GM21360 (cell line): ENCODE data around the gene AXL.

Source experiments
- ATAC-seq: cut with Tn5 transposase; IDR thresholded peaks from one replicate; pipeline ENCODE4 v1.9.1; 2021; ENCODE audit warnings: mild to moderate bottlenecking, moderate library complexity; ENCODE audit not compliant: unreplicated experiment

The AXL gene

GRCh38 chr19:41305927-41306793 lies 87.1 kb downstream of the AXL start:
- no peak for ATAC-seq

GRCh38 chr19:41307090-41307875 lies 88.3 kb downstream of the AXL start:
- no peak for ATAC-seq

DNA sequence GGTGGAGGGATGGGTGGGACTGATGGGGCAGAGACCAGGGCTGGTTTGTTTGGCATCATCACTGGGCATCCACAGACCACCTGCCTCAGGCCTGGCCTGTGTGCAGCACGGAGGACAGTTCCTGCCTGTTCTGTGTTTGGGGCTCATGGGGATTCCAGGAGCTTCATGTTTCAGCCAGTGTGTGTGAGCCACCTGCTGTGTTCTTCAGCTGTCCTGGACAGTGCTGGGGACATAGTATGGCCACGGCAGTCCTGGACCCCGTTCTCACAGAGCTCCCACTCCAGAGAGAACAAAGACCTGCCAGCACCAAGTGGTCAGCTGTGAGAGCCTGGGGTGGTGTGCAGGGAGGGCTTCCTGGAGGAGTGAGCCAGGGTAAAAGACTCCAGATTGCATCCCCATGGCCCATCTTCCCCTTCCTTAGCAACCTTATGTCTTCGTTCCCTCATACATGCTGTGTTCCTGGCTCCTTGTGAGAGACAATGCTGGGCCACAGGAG lies 89.0 kb downstream of the AXL start:
- ATAC-seq: no peak

DNA sequence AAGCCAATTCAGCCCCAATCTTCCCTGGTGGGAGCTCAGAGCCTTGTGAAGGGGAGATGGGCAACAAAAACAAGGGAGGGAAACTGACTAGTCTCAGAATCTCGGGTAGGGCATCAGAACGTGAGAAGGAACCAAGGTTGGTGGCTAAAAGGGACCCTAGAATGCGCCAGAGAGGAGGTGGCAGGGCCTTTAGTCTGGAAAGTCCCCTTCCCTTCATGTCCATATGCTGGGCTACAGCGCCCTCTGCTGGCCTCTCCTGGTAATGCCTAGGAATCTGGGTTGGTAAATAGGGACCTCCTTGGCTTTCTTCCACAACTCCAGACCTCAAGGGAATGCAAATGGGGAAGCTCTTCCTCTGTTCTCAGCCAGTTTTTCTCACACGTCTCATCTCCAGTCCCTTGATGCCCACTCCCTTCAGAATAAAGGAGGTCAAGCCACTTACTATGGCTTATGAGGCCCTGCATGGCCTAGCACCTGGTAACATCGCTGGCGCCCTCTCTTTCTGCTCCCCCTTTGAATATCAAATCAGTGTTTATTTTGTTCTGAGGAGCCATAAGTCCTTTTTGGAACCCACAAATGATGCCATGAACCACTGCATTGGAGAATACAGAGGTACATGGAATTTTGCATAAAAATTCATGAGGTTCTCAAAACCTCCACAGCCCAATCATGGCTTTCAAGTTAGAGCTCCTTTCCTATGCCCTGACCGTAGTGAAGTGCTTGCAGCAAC lies 89.6 kb downstream of the AXL start:
- ATAC-seq: no peak

GRCh38 chr19:41309180-41310032 lies 90.4 kb downstream of the AXL start:
- no peak for ATAC-seq

DNA sequence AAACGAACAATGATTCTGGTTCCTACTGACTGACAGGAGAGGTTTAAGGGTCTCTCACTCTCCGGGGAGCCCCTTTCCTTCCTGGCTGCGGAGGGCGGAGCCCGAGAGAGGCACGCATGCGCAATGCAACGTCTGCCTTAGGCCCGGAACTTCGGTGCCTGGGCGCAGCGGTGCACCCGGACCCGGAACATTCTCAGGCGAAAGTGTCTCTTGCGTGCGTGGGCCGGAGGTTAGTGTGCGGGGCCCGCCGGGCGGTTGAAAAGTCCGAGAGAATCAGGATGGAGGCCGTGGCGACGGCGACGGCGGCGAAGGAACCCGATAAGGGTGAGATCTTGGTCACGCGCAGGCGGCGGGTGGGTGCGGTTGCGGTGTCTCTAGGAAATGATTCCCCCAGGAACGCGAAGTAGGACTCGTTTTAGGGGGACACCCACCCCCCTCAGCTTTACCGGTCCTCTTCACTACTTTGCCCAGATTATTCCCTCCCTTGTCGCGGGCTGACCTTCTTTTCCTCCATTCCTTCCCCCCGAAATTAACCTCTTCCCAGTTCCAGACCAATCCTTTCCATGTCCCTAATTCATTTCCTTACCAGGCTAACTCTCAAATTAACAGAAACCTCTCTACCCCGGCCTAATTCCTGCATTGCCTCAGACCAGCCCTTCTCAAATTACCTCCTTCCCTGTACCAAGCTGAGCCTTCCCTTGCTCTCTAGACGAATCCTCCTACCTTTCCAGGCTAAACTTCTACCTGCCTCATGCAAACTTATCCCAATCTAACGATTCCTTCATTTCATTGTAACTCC lies 91.2 kb downstream of the AXL start, which contains the start of gene CCDC97:
Gene CCDC97, plus strand, starts transcription at position 140 of the 799 bp plus-strand sequence. Its CDS starts 139 bp downstream, at position 279.
- peak; percentile 53 for ATAC-seq

GRCh38 chr19:41311072-41311471 lies 92.0 kb downstream of the AXL start:
- ATAC-seq: no peak
